K562 (cell line): ENCODE measurements around the gene PLEKHA6. TPM values are rescaled to one million over a fixed set of nuclear protein-coding genes. Genes with fewer than 3 reads are reported as not detected.

Experiments used
- BHLHE40 ChIP-seq: IDR thresholded peaks from 2 replicates; pipeline ENCODE4 v1.6.1; 2011; ENCODE audit warnings: low read length, improper control_type of control experiment
- CREM ChIP-seq: IDR thresholded peaks from 2 replicates; pipeline ENCODE4 v1.6.1; 2014; ENCODE audit warnings: antibody characterized with exemption, low read depth
- DEAF1 ChIP-seq: fragments of 450-650 bp; formaldehyde crosslinking; IDR thresholded peaks from 2 replicates; pipeline ENCODE4 v1.4.0; 2020; ENCODE audit warnings: mild to moderate bottlenecking, moderate library complexity
- MNT ChIP-seq, 2 experiments: fragments of 450-650 bp; conservative IDR thresholded peaks; 2 replicates each; pipeline ENCODE4 v1.6.1; 2017; ENCODE audit warnings: mild to moderate bottlenecking in 2 of 2, moderate library complexity in 2 of 2
- RCOR1 ChIP-seq, 2 experiments: IDR thresholded peaks; 2 replicates each; pipeline ENCODE4 v1.6.1; 2012; ENCODE audit warnings: low read depth in 2 of 2, low read length in 2 of 2, borderline replicate concordance in 1 of 2, improper control_type of control experiment in 1 of 2
- REST ChIP-seq, 2 experiments: fragments of 450-650 bp; formaldehyde crosslinking in 1 of 2; IDR thresholded peaks; 2 replicates each; pipeline versions ENCODE4 v1.4.0 to v1.6.1; 2014 to 2020; ENCODE audit warnings: mild to moderate bottlenecking in 2 of 2, borderline replicate concordance in 1 of 2, low read depth in 1 of 2
- SMAD2 ChIP-seq: fragments of 150-350 bp; IDR thresholded peaks from 2 replicates; pipeline ENCODE4 v1.6.1; 2014; ENCODE audit warnings: low read depth, mild to moderate bottlenecking, low read length
- SMARCA5 ChIP-seq: fragments of 450-650 bp; IDR thresholded peaks from 2 replicates; pipeline ENCODE4 v1.6.1; 2016
- SMC3 ChIP-seq: conservative IDR thresholded peaks from 2 replicates; pipeline ENCODE4 v1.6.1; 2011; ENCODE audit warnings: low read depth, low read length, improper control_type of control experiment; ENCODE audit not compliant: insufficient read depth
- TCF3 ChIP-seq: sonication (generic); formaldehyde crosslinking; IDR thresholded peaks from 2 replicates; pipeline ENCODE4 v1.4.0; 2020; ENCODE audit warnings: mild to moderate bottlenecking, missing genetic modification reagents
- ZBTB49 ChIP-seq: sonication (generic); formaldehyde crosslinking; IDR thresholded peaks from 2 replicates; pipeline ENCODE4 v1.8.0; 2022; ENCODE audit warnings: missing genetic modification reagents, mild to moderate bottlenecking, borderline replicate concordance
- polyA plus RNA-seq, 8 experiments: library from polyadenylated mRNA; depleted of rRNA in 4 of 8; stranded (reverse) in 5 of 8; unstranded in 3 of 8; fragments of >200 nt; fragmentation: Nextera tagmentation in 2 of 8; fragmentation: Illumina TruSeq in 1 of 8; extraction: Ambion mirVana in 2 of 8; extraction: Trizol in 1 of 8; gene quantifications; 2 replicates each; pipeline versions ENCODE4 v1.2.1 to v1.2.3, GENCODE V29; 2011 to 2014; ENCODE audit warnings: inconsistent platforms in 1 of 8, missing spikeins in 1 of 8
- total RNA-seq, 7 experiments: library from RNA; depleted of rRNA in 6 of 7; stranded (reverse); fragments of >200 nt in 6 of 7; fragmentation: Illumina TruSeq in 2 of 7; extraction: Trizol in 2 of 7; gene quantifications; 2 replicates each; pipeline versions ENCODE4 v1.2.1 to v1.2.3, GENCODE V29; 2011 to 2021; ENCODE audit warnings: low replicate concordance in 1 of 7

Gene PLEKHA6
- total and polyA plus RNA-seq, 9 of the 15 experiments (the other 6 are each of a cell fraction or from before 2014, with no cell fraction given), result under 0.01 to 0.33 (median 0.01) TPM; not detected in 4

GRCh38 chr1:204398197-204399125 is 38.7 kb upstream of the PLEKHA6 start (continued):
- TF ChIP-seq REST (IDR thresholded peaks at IDR 0.05; ENCODE audit: borderline replicate concordance), result peak; percentile 63
- TF ChIP-seq REST (CRISPR knock-in tag; IDR thresholded peaks at IDR 0.05; ENCODE audit: low read depth), result no peak
- TF ChIP-seq RCOR1 (IDR thresholded peaks at IDR 0.05; ENCODE audit: borderline replicate concordance in 1 of 2, low read depth in 2 of 2, low read length in 2 of 2), result peak in 1 of 2 experiments; percentile 73; a peak in 1 of 4 replicates
- no peak for TF ChIP-seq SMARCA5
- 0 out of 2 replicates have a peak, but pooled peaks have one; percentile 61 for TF ChIP-seq ZBTB49
- TF ChIP-seq MNT (conservative IDR thresholded peaks at IDR 0.05), result peak in 1 of 2 experiments; percentile 35; a peak in 1 of 4 replicates
- peak; percentile 77 for TF ChIP-seq SMC3
- TF ChIP-seq SMAD2, result no peak
- peak; percentile 62 for TF ChIP-seq TCF3 (CRISPR knock-in tag)
- TF ChIP-seq CREM, result 0 out of 2 replicates have a peak, but pooled peaks have one; percentile 27
- TF ChIP-seq BHLHE40, result no peak
- TF ChIP-seq DEAF1 (CRISPR knock-in tag), result peak; percentile 44
